Neural cell (in vitro differentiated cells): ENCODE results near the gene RBM20. TPM values are rescaled to one million over a fixed set of nuclear protein-coding genes. Genes with fewer than 3 reads are reported as not detected.

Experiments
- H2AFZ ChIP-seq: fragments of 200-600, 300-800 bp; sonication (generic), shearing (Covaris generic); 2 replicates; pipeline ENCODE4 v1.6.0; 2014; ENCODE audit warnings: low read depth, mild to moderate bottlenecking, antibody characterized with exemption, low read length, moderate library complexity
- H3F3A ChIP-seq: fragments of 200-600 bp; shearing (Covaris generic); 2 replicates; pipeline ENCODE4 v1.6.1; 2016; ENCODE audit warnings: mild to moderate bottlenecking, moderate library complexity, mixed read lengths, antibody characterized with exemption, low read length; ENCODE audit not compliant: insufficient read depth, poor library complexity, severe bottlenecking
- H3K27ac ChIP-seq: fragments of 200-600, 300-800 bp; sonication (generic), shearing (Covaris generic); 2 replicates; pipeline ENCODE4 v1.5.1; 2014; ENCODE audit warnings: mild to moderate bottlenecking, low read length, moderate library complexity
- H3K27me3 ChIP-seq: fragments of 300-800, 200-600 bp; sonication (generic), shearing (Covaris generic); 2 replicates; pipeline ENCODE4 v1.6.0; 2014; ENCODE audit warnings: mild to moderate bottlenecking, low read depth, low read length, moderate library complexity; ENCODE audit not compliant: insufficient read depth
- H3K36me3 ChIP-seq: fragments of 300-800, 200-600 bp; sonication (generic), shearing (Covaris generic); 2 replicates; pipeline ENCODE4 v1.5.1; 2014; ENCODE audit warnings: mild to moderate bottlenecking, antibody characterized with exemption, low read length, moderate library complexity; ENCODE audit not compliant: insufficient read depth
- H3K4me2 ChIP-seq: fragments of 300-800, 200-600 bp; sonication (generic), shearing (Covaris generic); 2 replicates; pipeline ENCODE4 v1.6.0; 2014; ENCODE audit warnings: mild to moderate bottlenecking, low read length
- H3K4me3 ChIP-seq: fragments of 300-800, 200-600 bp; sonication (generic), shearing (Covaris generic); 2 replicates; pipeline ENCODE4 v1.5.1; 2014; ENCODE audit warnings: mild to moderate bottlenecking, low read length, moderate library complexity
- H3K79me2 ChIP-seq: fragments of 200-600 bp; shearing (Covaris generic); replicated peaks from 2 replicates; pipeline ENCODE4 v1.6.0; 2014; ENCODE audit warnings: mild to moderate bottlenecking, low read length, moderate library complexity; ENCODE audit not compliant: insufficient read depth
- H3K9ac ChIP-seq: fragments of 300-800, 200-600 bp; sonication (generic), shearing (Covaris generic); 2 replicates; pipeline ENCODE4 v1.6.1; 2016; ENCODE audit warnings: mild to moderate bottlenecking, low read length, mixed read lengths
- H3K9me2 ChIP-seq: fragments of 200-600 bp; shearing (Covaris generic); 2 replicates; pipeline ENCODE4 v1.6.1; 2016; ENCODE audit warnings: mild to moderate bottlenecking, low read length, mixed read lengths; ENCODE audit not compliant: insufficient read depth
- H3K9me3 ChIP-seq: fragments of 200-600, 300-800 bp; sonication (generic), shearing (Covaris generic); 2 replicates; pipeline ENCODE4 v1.6.1; 2016; ENCODE audit warnings: mild to moderate bottlenecking, mixed run types, low read length, moderate library complexity, mixed read lengths
- H4K20me1 ChIP-seq: fragments of 200-600 bp; shearing (Covaris generic); 2 replicates; pipeline ENCODE4 v1.6.1; 2016; ENCODE audit warnings: mild to moderate bottlenecking, mixed run types; ENCODE audit not compliant: insufficient read depth
- EP300 ChIP-seq: fragments of 450-650 bp; conservative IDR thresholded peaks from 2 replicates; pipeline ENCODE4 v1.6.1; 2014; ENCODE audit warnings: antibody characterized with exemption, mild to moderate bottlenecking, moderate library complexity; ENCODE audit not compliant: poor library complexity, severe bottlenecking
- EZH2 ChIP-seq: fragments of 200-600, 300-800 bp; shearing (Covaris generic), sonication (generic); IDR thresholded peaks from 2 replicates; pipeline ENCODE4 v1.6.1; 2014; ENCODE audit warnings: antibody characterized with exemption, low read length, borderline replicate concordance, mild to moderate bottlenecking; ENCODE audit not compliant: insufficient read depth, poor library complexity, severe bottlenecking
- MXI1 ChIP-seq: fragments of 450-650 bp; conservative IDR thresholded peaks from 2 replicates; pipeline ENCODE4 v1.6.1; 2014; ENCODE audit warnings: antibody characterized with exemption, mild to moderate bottlenecking; ENCODE audit not compliant: poor library complexity, severe bottlenecking
- POLR2AphosphoS5 ChIP-seq: IDR thresholded peaks from 2 replicates; pipeline ENCODE4 v1.6.1; 2012
- RAD21 ChIP-seq: fragments of 450-650 bp; conservative IDR thresholded peaks from 2 replicates; pipeline ENCODE4 v1.6.1; 2014; ENCODE audit warnings: antibody characterized with exemption, mild to moderate bottlenecking, moderate library complexity
- SMC3 ChIP-seq: fragments of 450-650 bp; conservative IDR thresholded peaks from 2 replicates; pipeline ENCODE4 v1.6.1; 2014; ENCODE audit warnings: antibody characterized with exemption, mild to moderate bottlenecking, moderate library complexity; ENCODE audit not compliant: poor library complexity
- TAF1 ChIP-seq: IDR thresholded peaks from 2 replicates; pipeline ENCODE4 v1.6.1; 2012; ENCODE audit warnings: low read depth
- polyA plus RNA-seq: library from polyadenylated mRNA; depleted of rRNA; stranded (reverse); fragments of >200 nt; gene quantifications from 2 replicates; pipeline ENCODE4 v1.2.3, GENCODE V29; 2014
- TF ChIP-seq, protein P1 (sequence below): IDR thresholded peaks from 2 replicates; pipeline ENCODE4 v1.6.1; 2012; ENCODE audit warnings: borderline replicate concordance
- TF ChIP-seq, protein P2 (sequence below): fragments of 450-650 bp; IDR thresholded peaks from 2 replicates; pipeline ENCODE4 v1.5.1; 2014; ENCODE audit warnings: antibody characterized with exemption, mild to moderate bottlenecking, moderate library complexity; ENCODE audit not compliant: poor library complexity, severe bottlenecking

Gene RBM20
- polyA plus RNA-seq, 1 donor from 2014 or later: 0.07 TPM

DNA sequence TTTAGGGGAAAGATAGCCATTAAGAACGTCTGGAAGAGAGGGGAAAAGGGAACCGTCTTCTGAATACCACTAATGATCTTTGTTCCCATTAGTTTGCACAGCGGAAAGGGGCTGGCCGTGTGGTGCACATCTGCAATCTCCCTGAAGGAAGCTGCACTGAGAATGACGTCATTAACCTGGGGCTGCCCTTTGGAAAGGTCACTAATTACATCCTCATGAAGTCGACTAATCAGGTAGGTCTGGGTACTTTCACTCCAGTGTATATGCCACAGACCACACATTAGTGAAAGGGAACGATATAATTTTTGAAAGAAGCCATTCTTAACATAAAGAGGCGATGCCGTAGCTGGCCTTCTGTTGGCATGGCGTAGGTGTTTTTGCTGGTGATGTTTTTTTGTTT is 153.3 kb downstream of the RBM20 start (continued):
- TF ChIP-seq EP300 (no peak), POLR2AphosphoS5 (no peak), TAF1 (no peak)

DNA sequence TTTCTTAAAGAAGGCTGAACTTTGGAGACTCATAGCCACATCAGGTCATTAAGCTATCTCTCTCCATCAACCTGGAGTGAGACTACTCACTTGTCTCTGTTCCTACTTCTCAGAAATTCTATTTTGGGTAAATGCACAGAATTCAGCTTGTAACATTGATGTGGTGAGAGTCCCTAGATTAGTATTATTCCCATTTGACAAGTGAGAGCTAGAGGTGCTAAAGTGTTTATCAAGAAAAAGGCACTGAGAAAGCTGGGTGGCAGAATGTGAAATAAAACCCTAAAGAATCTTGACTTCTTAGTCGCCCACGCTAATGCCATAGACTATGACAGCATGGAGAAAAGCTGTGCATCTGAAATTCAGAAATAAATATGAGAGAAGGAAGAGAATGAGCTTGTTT is 154.2 kb downstream of the RBM20 start:
- Histone ChIP-seq H2AFZ (no peak overlapping the region), H4K20me1 (no peaks in the 10 kb centered on the region), H3K27ac (no peak overlapping the region), H3K9me3 (no peaks in the 10 kb centered on the region), H3K27me3 (no peaks in the 10 kb centered on the region), H3K36me3 (no peaks in the 10 kb centered on the region), H3K79me2 (no peaks in the 10 kb centered on the region), H3K9me2 (no peaks in the 10 kb centered on the region), H3K4me2 (no peak overlapping the region), H3K9ac (no peak overlapping the region), H3K4me3 (no peak overlapping the region), H3F3A (no peaks in the 10 kb centered on the region)
- TF ChIP-seq, protein P1, sequence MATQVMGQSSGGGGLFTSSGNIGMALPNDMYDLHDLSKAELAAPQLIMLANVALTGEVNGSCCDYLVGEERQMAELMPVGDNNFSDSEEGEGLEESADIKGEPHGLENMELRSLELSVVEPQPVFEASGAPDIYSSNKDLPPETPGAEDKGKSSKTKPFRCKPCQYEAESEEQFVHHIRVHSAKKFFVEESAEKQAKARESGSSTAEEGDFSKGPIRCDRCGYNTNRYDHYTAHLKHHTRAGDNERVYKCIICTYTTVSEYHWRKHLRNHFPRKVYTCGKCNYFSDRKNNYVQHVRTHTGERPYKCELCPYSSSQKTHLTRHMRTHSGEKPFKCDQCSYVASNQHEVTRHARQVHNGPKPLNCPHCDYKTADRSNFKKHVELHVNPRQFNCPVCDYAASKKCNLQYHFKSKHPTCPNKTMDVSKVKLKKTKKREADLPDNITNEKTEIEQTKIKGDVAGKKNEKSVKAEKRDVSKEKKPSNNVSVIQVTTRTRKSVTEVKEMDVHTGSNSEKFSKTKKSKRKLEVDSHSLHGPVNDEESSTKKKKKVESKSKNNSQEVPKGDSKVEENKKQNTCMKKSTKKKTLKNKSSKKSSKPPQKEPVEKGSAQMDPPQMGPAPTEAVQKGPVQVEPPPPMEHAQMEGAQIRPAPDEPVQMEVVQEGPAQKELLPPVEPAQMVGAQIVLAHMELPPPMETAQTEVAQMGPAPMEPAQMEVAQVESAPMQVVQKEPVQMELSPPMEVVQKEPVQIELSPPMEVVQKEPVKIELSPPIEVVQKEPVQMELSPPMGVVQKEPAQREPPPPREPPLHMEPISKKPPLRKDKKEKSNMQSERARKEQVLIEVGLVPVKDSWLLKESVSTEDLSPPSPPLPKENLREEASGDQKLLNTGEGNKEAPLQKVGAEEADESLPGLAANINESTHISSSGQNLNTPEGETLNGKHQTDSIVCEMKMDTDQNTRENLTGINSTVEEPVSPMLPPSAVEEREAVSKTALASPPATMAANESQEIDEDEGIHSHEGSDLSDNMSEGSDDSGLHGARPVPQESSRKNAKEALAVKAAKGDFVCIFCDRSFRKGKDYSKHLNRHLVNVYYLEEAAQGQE: no peak
- no peak for TF ChIP-seq RAD21
- no peak for TF ChIP-seq SMC3

DNA sequence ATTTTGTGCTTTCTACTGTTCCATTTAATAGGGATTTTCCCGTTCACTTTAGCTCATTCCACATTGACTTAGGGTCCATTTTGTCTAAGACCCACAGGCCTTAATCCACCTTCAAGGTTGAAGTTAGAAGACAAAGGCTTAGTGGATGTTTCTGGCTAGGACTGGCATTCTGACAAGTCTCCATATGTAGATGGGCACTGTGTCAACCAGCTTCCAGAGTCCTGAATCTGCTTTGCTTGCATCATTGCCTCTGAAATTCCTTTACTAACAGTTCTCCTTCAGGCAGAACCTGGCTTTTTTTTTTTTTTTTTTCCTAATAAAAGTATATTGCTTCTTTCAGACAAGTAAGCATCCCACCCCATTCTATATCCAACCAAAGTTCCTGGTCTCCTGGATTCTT is 158.0 kb downstream of the RBM20 start:
- Histone ChIP-seq H3K4me3 (no peak overlapping the region), H3K27ac (no peak overlapping the region), H3K9me2 (no peaks in the 10 kb centered on the region), H3K9ac (no peak overlapping the region), H3K9me3 (no peaks in the 10 kb centered on the region), H3K4me2 (no peak overlapping the region), H3K27me3 (no peaks in the 10 kb centered on the region), H3K36me3 (no peaks in the 10 kb centered on the region), H4K20me1 (no peaks in the 10 kb centered on the region), H2AFZ (no peak overlapping the region), H3F3A (no peaks in the 10 kb centered on the region), H3K79me2 (no peaks in the 10 kb centered on the region)
- TF ChIP-seq, protein P2, sequence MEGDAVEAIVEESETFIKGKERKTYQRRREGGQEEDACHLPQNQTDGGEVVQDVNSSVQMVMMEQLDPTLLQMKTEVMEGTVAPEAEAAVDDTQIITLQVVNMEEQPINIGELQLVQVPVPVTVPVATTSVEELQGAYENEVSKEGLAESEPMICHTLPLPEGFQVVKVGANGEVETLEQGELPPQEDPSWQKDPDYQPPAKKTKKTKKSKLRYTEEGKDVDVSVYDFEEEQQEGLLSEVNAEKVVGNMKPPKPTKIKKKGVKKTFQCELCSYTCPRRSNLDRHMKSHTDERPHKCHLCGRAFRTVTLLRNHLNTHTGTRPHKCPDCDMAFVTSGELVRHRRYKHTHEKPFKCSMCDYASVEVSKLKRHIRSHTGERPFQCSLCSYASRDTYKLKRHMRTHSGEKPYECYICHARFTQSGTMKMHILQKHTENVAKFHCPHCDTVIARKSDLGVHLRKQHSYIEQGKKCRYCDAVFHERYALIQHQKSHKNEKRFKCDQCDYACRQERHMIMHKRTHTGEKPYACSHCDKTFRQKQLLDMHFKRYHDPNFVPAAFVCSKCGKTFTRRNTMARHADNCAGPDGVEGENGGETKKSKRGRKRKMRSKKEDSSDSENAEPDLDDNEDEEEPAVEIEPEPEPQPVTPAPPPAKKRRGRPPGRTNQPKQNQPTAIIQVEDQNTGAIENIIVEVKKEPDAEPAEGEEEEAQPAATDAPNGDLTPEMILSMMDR: no peak
- TF ChIP-seq, protein P1: no peak
- no peak for TF ChIP-seq POLR2AphosphoS5
- TF ChIP-seq TAF1: no peak
- no peak for TF ChIP-seq RAD21
- TF ChIP-seq SMC3: no peak
- no peak for TF ChIP-seq EZH2
- no peak for TF ChIP-seq EP300
- TF ChIP-seq MXI1: no peak
